Ovary (tissue), 3 donors: Measurements from ENCODE around the gene ZNRD2.

ENCODE experiments used
- EP300 ChIP-seq: sonication (generic); formaldehyde crosslinking; IDR thresholded peaks from one replicate; pipeline ENCODE4 v1.6.1; 2017; ENCODE audit warnings: antibody characterized with exemption
- POLR2A ChIP-seq: fragments of 450-650 bp; IDR thresholded peaks from one replicate; pipeline ENCODE4 v1.6.1; 2017; ENCODE audit warnings: antibody characterized with exemption, mild to moderate bottlenecking, moderate library complexity
- TF ChIP-seq, protein P1 (sequence below), 3 donors: fragments of 450-650 bp in 2 of 3; fragments of 200-600 bp in 1 of 3; IDR thresholded peaks; one replicate each; pipeline versions ENCODE4 v1.5.1 to v1.8.0; 2016 to 2022; ENCODE audit warnings: antibody characterized with exemption in 3 of 3, mild to moderate bottlenecking in 1 of 3
- donor health status: DM: no; HTN: no; CAD: no.

DNA sequence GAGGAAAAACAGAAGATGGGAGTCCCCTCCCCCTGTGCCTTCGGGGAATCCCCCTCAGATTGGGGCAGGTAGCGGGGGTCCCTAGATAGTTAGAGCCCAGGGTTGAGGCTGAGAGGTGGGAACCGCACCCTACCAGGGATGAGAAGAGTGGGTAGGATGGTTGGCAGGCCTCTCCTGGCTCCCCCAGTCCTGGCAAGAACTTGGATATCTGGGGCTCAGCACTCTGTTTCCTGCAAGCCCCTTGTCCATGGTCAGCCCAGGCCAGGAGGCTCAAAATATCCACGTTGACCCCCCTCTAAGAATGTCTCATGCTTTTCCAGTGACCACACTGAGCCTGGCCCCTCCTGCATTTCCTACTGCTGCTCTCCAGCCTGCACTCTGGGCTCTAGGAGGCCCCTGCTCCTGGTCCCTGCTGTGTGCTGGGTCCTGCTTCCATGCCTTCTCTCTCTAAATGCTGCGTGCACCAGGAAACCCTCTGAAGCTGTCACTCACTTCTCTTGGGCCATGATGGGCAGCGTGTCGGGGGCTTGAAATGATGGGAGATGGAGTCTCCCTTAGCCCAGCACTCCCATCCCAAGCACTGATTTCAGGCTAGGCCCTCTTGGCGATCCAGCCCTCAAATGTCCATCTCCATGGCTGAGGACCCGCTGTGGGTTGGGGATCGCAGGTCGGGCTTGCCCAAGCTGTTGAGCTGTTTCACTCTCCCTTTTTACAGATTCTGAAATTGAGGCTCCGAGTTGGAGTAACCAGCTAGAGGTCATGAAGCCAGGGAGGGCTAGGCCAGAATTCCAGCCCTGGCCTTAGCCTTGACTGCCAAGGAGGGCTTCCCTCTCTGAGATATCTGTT is 41.7 kb downstream of the ZNRD2 start:
- TF ChIP-seq, protein P1, sequence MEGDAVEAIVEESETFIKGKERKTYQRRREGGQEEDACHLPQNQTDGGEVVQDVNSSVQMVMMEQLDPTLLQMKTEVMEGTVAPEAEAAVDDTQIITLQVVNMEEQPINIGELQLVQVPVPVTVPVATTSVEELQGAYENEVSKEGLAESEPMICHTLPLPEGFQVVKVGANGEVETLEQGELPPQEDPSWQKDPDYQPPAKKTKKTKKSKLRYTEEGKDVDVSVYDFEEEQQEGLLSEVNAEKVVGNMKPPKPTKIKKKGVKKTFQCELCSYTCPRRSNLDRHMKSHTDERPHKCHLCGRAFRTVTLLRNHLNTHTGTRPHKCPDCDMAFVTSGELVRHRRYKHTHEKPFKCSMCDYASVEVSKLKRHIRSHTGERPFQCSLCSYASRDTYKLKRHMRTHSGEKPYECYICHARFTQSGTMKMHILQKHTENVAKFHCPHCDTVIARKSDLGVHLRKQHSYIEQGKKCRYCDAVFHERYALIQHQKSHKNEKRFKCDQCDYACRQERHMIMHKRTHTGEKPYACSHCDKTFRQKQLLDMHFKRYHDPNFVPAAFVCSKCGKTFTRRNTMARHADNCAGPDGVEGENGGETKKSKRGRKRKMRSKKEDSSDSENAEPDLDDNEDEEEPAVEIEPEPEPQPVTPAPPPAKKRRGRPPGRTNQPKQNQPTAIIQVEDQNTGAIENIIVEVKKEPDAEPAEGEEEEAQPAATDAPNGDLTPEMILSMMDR (IDR thresholded peaks at IDR 0.05) = no peak
- TF ChIP-seq EP300 (no peak), POLR2A (no peak)
